Measurements from ENCODE around the gene DOCK3.

GRCh38 chr3:50953825-50954414, 279.2 kb downstream of the DOCK3 start:
- TF ChIP-seq ZNF24 (IDR thresholded peaks at IDR 0.05) (no peak), CTCF (IDR thresholded peaks at IDR 0.05 in 2 of 3, conservative IDR thresholded peaks at IDR 0.05 in 1 of 3; ENCODE audit: control insufficient read depth in 2 of 3, extremely low read depth in 1 of 3, insufficient read depth in 1 of 3, low read depth in 3 of 3, low read length in 3 of 3) (no peak), IKZF2 (IDR thresholded peaks at IDR 0.05) (no peak), MTA2 (IDR thresholded peaks at IDR 0.05; ENCODE audit: low read depth) (no peak), E2F8 (IDR thresholded peaks at IDR 0.05; ENCODE audit: low read depth, partially characterized antibody) (no peak), PAX5 (IDR thresholded peaks at IDR 0.05; ENCODE audit: borderline replicate concordance, low read depth, low read length) (no peak), HCFC1 (IDR thresholded peaks at IDR 0.05; ENCODE audit: low read length) (no peak), RFX5 (IDR thresholded peaks at IDR 0.05; ENCODE audit: low read depth, low read length) (no peak), CUX1 (IDR thresholded peaks at IDR 0.05; ENCODE audit: insufficient replicate concordance, low read depth, low read length) (no peak)
